Fibroblast of skin of scalp (primary cell): Measurements from ENCODE around the gene POU5F1. TPM values are rescaled to one million over a fixed set of nuclear protein-coding genes. Genes with fewer than 3 reads are reported as not detected.
A peak's percentile ranks its signal among the peaks of the same experiment; 100 is the strongest.
"Not testable (repeated sequence)": the region's sequence is repeated elsewhere in the genome, so short reads cannot be mapped to it uniquely, and the experiment has no call there.

Source experiments
- DNase-seq: peaks from one replicate; pipeline ENCODE4 v3.0.0-alpha.2; 2013
- polyA plus RNA-seq, 2 experiments: library from polyadenylated mRNA; unstranded; fragments of 120-200 nt; gene quantifications; one replicate each; pipeline ENCODE4 v1.2.1, GENCODE V29; 2013; ENCODE audit not compliant: insufficient read length in 2 of 2

The POU5F1 gene
- 0.11 TPM for polyA plus RNA-seq (2013, experiment 1 of 2; ENCODE audit: insufficient read length)
- polyA plus RNA-seq (2013, experiment 2 of 2; ENCODE audit: insufficient read length): 0.33 TPM

GRCh38 chr6:31170600-31170881, at the start of gene POU5F1:
Gene POU5F1 (minus strand): TSS chr6:31170682. CDS start chr6:31170620, 62 bp downstream.
- DNase-seq: no peak

- DNase-seq: no peak
Observed at GRCh38 chr6:31216208-31216898, 45.9 kb upstream of the POU5F1 start.

DNA sequence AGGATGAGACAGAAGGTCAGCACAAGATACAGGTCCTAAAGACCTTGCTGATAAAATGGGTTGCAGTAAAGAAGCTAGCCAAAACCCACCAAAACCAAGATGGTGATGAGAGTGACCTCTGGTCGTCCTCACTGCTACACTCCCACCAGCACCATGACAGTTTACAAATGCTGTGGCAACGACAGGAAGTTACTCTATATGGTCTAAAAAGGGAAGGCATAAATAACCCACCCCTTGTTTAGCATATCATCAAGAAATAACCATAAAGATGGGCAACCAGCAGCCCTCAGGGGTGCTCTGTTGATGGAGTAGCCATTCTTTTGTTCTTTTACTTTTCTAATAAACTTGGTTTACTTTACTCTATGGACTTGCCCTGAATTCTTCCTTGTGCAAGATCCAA, 44.7 kb upstream of the POU5F1 start:
- DNase-seq: not testable (repeated sequence)

DNA sequence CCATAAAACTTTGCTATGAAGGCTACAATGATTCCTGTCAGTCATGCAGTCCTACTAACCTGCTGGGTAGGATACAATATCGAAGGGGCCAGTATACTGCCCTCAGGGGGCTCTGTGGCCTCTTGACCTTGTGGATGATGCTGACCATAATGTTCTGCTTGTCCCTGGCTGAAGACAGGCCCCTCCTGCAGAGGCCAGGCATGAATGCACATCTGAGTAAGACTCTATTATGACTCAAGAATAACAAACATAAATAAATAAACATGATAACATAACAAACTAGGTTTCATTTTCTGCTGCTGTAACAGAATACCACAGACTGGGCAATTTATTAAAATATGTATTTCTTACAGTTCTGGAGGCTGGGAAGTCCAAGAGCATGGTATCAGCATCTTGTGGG, 44.0 kb upstream of the POU5F1 start:
- no peak for DNase-seq

- DNase-seq: no peak
Observed at GRCh38 chr6:31210741-31211532, 40.5 kb upstream of the POU5F1 start.

- no peak for DNase-seq
Observed at GRCh38 chr6:31210123-31210522, 39.6 kb upstream of the POU5F1 start.

DNA sequence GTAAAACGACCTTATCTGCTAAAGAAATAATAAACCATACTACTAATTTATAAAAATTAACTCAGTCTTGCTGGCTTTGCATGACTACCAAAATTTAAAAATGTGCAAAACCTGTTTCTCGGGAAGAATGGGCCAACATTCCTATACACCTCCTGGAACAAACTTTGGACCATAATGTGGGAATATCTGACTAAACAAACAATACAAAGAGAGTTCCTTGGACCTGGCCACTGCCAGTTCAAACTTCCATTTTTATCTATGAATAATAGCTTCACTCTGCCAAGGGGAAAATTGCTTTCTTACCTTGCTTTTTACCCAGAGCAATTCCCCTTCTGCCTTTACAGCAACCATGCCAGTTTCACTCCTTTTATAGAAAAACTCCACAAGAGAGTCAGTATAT, 38.7 kb upstream of the POU5F1 start:
- no peak for DNase-seq

- no peak for DNase-seq
Observed at GRCh38 chr6:31208506-31208905, 38.0 kb upstream of the POU5F1 start.

- DNase-seq: no peak
Observed at GRCh38 chr6:31205638-31206037, 35.2 kb upstream of the POU5F1 start.

DNA sequence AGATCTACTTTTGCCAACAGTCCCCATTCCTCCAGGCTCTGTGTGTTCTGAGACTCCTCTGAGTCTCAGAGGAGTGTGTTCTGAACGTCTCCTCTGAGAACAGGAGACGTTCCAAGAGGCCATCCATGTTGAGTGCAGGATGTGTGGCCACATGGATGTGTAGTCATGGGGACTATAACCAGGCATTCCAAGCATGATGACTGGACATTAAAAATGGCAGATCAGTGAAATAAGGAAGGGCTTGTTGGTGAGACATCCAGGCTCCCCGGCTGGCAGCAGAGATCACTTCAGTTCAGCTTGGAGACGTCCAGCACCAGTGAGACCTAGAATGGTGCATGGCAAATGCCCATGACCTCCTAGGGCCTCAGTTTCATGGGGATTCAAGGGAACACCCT, 34.3 kb upstream of the POU5F1 start:
- DNase-seq: peak; percentile 8

- DNase-seq: peak; percentile 50
Observed at GRCh38 chr6:31203345-31203979, 33.0 kb upstream of the POU5F1 start.

GRCh38 chr6:31202259-31203166, 32.0 kb upstream of the POU5F1 start:
- DNase-seq: no peak

GRCh38 chr6:31199105-31199452, 28.6 kb upstream of the POU5F1 start:
- DNase-seq: not testable (repeated sequence)

DNA sequence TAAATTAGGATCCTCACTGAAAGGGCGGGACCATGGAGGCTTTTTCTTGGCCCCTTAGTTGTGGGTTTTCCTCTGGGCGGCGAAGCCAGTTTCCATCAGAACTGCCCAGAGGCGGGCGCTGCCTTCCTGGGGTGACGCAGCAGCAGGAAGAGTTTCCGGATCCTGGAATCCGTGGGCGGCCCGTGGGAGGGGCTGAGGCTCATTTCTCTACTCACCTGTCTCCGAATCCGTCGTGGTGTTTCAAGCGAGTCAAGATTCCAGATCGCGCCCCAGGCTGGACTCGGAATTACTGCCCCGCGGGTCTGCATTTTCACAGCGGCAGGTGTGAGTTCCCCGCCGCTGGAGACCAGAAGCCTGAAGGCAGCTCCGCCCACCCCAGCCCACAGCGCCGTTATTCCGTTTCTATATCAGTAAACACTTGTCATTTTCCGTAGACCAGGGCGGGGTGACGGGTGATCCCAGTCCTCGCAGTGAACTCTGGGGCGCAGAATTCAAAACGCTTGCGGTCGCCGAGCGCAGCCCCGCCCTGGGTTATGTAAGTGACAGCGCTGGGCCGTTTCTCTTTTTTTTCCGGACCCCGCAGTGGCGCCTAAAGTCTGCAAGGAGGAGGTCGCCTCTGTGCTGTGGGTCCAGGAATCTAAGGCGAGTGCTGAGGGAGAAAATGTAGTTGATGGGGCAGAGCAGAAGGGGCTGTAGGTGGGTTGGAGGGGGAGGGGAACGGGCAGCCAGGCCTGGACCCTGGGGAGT, 27.2 kb upstream of the POU5F1 start:
- peak; percentile 73 for DNase-seq

- DNase-seq: not testable (repeated sequence)
Observed at GRCh38 chr6:31196251-31197022, 26.0 kb upstream of the POU5F1 start.

DNA sequence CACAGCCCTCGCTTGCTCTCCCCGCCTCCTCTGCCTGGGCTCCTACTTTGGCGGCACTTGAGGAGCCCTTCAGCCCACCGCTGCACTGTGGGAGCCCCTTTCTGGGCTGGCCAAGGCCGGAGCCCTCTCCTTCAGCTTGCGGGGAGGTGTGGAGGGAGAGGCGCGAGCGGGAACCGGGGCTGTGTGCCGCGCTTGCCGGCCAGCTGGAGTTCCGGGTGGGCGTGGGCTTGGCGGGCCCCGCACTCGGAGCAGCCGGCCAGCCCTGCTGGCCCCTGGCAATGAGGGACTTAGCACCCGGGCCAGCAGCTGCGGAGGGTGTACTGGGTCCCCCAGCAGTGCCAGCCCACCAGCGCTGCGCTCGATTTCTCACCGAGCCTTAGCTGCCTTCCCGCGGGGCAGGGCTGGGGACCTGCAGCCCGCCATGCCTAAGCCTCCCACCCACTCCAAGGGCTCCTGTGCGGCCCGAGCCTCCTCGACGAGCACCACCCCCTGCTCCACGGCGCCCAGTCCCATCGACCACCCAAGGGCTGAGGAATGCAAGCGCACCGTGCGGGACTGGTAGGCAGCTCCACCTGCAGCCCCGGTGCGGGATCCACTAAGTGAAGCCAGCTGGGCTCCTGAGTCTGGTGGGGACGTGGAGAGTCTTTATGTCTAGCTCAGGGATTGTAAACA, 25.0 kb upstream of the POU5F1 start:
- not testable (repeated sequence) for DNase-seq

- DNase-seq: no peak
Observed at GRCh38 chr6:31194061-31194834, 23.8 kb upstream of the POU5F1 start.

DNA sequence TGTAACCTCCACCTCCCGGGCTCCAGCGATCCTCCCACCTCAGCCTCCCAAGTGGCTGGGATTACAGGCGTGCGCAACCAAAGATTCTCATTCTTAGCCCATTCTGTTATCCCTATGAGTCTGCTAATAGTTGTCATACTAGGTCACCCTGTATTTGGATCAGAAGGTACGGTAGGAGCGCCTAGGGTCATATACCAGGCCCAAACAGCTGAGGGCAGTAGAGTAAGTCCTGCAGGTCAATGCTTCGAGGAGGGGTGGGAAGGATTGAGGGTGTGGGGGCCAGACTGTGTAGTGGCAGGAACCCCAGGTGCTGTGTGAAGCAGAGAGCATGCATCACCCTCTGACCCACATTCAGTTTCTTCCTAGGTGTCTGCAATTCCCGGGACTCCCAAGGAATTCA, 22.7 kb upstream of the POU5F1 start:
- no peak for DNase-seq

GRCh38 chr6:31192431-31193105, 22.1 kb upstream of the POU5F1 start:
- peak; percentile 73 for DNase-seq
